Right atrium auricular region (tissue), 2 donors: ENCODE measurements around the gene ZNF107. TPM values are rescaled to one million over a fixed set of nuclear protein-coding genes. Genes with fewer than 3 reads are reported as not detected.

Source experiments
- DNase-seq: peaks from one replicate; pipeline ENCODE4 v3.0.0-alpha.2; 2019; ENCODE audit warnings: low spot score
- H3K27ac ChIP-seq, 2 donors: fragments of 200-600 bp; sonication (generic); 1 replicate in 1 of 2; 2 replicates in 1 of 2; pipeline ENCODE4 v1.5.1; 2016 to 2019
- H3K27me3 ChIP-seq, 2 donors: fragments of 200-600 bp; sonication (generic); one replicate each; pipeline versions ENCODE4 v1.5.1 to v1.6.0; 2017 to 2019
- H3K36me3 ChIP-seq: fragments of 200-600 bp; sonication (generic); one replicate; pipeline ENCODE4 v1.5.1; 2016
- H3K4me1 ChIP-seq, 2 donors: fragments of 200-600 bp; sonication (generic); one replicate each; pipeline versions ENCODE4 v1.5.1 to v1.6.0; 2017 to 2019
- H3K4me3 ChIP-seq, 2 donors: fragments of 200-600 bp; sonication (generic); 1 replicate in 1 of 2; 2 replicates in 1 of 2; pipeline ENCODE4 v1.5.1; 2017 to 2019; ENCODE audit warnings: mild to moderate bottlenecking in 1 of 2, moderate library complexity in 1 of 2
- H3K9me3 ChIP-seq, 2 donors: fragments of 200-600 bp; sonication (generic); one replicate each; pipeline ENCODE4 v1.5.1; 2019
- CTCF ChIP-seq, 2 donors: fragments of 200-600 bp; sonication (generic); IDR thresholded peaks; one replicate each; pipeline ENCODE4 v1.5.1; 2019; ENCODE audit warnings: antibody characterized with exemption in 2 of 2
- total RNA-seq, 2 donors: library from RNA; depleted of rRNA; stranded (reverse); fragments of >200 nt; gene quantifications; one replicate each; pipeline ENCODE4 v1.1.0, GENCODE V29; 2016

The ZNF107 gene
- total RNA-seq, 2 donors from 2014 or later: 0.98 to 2.0 TPM

GRCh38 chr7:64639267-64640001 is 26.5 kb upstream of the ZNF107 start:
- Histone ChIP-seq H3K4me1 (no peaks in the 10 kb centered on the region), H3K36me3 (no peaks in the 10 kb centered on the region), H3K4me3 (no peak overlapping the region), H3K9me3 (no peaks in the 10 kb centered on the region), H3K27ac (no peak overlapping the region), H3K27me3 (no peaks in the 10 kb centered on the region)
- no peak for TF ChIP-seq CTCF (IDR thresholded peaks at IDR 0.05)
- no peak for DNase-seq

GRCh38 chr7:64640504-64640903 is 25.4 kb upstream of the ZNF107 start:
- Histone ChIP-seq H3K27ac (no peak overlapping the region), H3K9me3 (no peaks in the 10 kb centered on the region), H3K27me3 (no peaks in the 10 kb centered on the region), H3K4me1 (no peaks in the 10 kb centered on the region), H3K4me3 (no peak overlapping the region), H3K36me3 (no peaks in the 10 kb centered on the region)
- DNase-seq: no peak
- no peak for TF ChIP-seq CTCF (IDR thresholded peaks at IDR 0.05)

GRCh38 chr7:64642046-64642445 is 23.9 kb upstream of the ZNF107 start:
- Histone ChIP-seq H3K4me1 (no peaks in the 10 kb centered on the region), H3K4me3 (no peak overlapping the region), H3K27ac (no peak overlapping the region), H3K36me3 (no peaks in the 10 kb centered on the region), H3K9me3 (no peaks in the 10 kb centered on the region), H3K27me3 (no peaks in the 10 kb centered on the region)
- TF ChIP-seq CTCF (IDR thresholded peaks at IDR 0.05): no peak
- no peak for DNase-seq

GRCh38 chr7:64642875-64643274 is 23.1 kb upstream of the ZNF107 start:
- no peaks in the 10 kb centered on the region for H3K4me1 ChIP-seq
- DNase-seq: no peak

GRCh38 chr7:64643566-64643965 is 22.4 kb upstream of the ZNF107 start:
- Histone ChIP-seq H3K27me3 (no peaks in the 10 kb centered on the region), H3K4me3 (no peak overlapping the region), H3K4me1 (no peaks in the 10 kb centered on the region), H3K9me3 (no peaks in the 10 kb centered on the region), H3K27ac (no peak overlapping the region), H3K36me3 (no peaks in the 10 kb centered on the region)
- no peak for TF ChIP-seq CTCF (IDR thresholded peaks at IDR 0.05)
- DNase-seq: no peak

More at GRCh38 chr7:64642875-64643274, 23.1 kb upstream of the ZNF107 start:
- Histone ChIP-seq H3K36me3 (no peaks in the 10 kb centered on the region), H3K27me3 (no peaks in the 10 kb centered on the region), H3K4me3 (no peak overlapping the region), H3K9me3 (no peaks in the 10 kb centered on the region), H3K27ac (no peak overlapping the region)
- no peak for TF ChIP-seq CTCF (IDR thresholded peaks at IDR 0.05)

GRCh38 chr7:64651203-64651602 is 14.7 kb upstream of the ZNF107 start:
- TF ChIP-seq CTCF (IDR thresholded peaks at IDR 0.05): no peak

More at GRCh38 chr7:64651203-64651602, 14.7 kb upstream of the ZNF107 start:
- no peaks in the 10 kb centered on the region for H3K27me3 ChIP-seq
- H3K27ac ChIP-seq: no peak overlapping the region
- H3K36me3 ChIP-seq: no peaks in the 10 kb centered on the region
- H3K9me3 ChIP-seq: no peaks in the 10 kb centered on the region
- DNase-seq: no peak
- H3K4me3 ChIP-seq: no peak overlapping the region
- no peaks in the 10 kb centered on the region for H3K4me1 ChIP-seq
